Inferior parietal cortex (tissue), 1 donor: Measurements from ENCODE around the gene GP2.
A peak's percentile ranks its signal among the peaks of the same experiment; 100 is the strongest.

Experiments
- DNase-seq: peaks from one replicate; pipeline ENCODE4 v3.0.0-alpha.2; 2016; ENCODE audit errors: extremely low spot score

The GP2 gene

DNA sequence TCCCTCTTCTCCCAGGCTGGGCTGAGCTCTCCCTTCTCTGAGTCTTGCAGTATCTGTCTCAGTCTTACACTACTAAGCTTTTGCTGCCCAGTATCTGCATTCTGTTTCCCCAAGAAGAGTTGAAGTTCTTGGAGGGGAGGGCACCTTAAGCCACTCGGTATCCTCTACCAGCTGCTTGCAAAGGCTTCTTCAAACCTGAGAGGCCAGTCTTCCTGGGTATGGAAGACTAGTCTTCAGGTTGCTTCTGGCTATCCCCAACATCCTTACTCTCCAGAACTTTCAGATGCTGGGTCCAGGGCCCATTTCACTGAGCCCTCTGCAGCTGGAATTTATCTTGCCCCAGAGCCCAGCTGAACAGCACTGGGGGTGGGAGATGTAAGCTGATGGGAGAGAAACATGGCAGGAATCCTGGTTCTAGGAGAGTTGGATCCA, 20.1 kb downstream of the GP2 start:
- no peak for DNase-seq

DNA sequence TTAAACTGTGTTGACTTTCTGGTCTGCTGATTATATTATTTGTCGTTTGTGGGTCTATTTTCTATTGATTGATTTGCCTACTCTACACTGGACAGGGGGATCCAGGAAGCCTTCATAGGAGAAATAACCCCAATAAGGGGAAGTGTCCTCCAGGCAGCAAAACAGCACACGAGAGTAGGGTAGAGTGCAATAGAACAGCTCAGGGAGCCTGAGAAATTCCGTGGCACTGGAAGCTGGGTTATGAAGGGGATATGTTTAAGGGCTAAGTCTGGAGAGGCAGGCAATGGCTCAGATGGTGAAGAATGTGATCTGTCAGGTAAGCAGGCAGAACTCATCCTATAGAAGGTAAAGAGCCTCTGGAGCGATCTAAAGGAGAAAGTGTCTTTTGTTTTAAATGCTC, 20.9 kb downstream of the GP2 start:
- no peak for DNase-seq

DNA sequence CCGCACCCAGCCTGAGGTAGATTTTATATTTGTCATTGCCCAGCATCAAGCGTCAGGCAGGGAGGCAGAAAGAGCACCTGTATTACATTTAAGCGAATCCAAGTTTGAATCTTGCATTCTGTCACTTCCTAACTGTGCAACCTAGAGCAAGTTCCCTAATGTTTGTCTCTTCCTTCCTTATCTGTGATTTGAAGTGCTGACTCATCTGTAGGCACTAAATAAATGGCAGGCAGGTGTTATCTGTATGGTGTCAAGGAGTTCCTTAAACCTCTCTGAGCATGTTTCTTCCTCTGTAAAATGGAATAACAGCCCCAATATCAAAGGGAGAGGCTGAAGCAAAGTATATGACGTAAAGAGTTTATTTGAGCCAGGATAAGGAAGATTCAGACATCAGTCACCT, 24.3 kb downstream of the GP2 start:
- no peak for DNase-seq

DNA sequence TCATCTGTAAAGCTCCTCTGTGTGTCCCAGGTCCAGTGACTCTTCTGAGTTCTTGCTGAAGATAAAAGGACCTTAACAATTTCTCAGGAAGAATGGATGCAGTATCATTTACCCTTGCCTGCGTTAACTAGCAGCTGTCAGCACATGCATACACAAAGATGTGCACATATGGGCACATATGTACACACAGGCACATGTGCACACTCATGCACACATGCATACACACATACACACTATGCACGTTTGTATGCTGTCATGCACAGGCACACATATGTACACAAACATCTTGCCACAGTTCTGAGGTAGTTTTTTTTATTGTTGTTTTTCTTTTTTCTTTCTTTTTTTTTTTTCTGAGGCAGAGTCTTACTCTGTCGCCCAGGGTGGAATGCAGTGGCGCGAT, 24.9 kb downstream of the GP2 start:
- DNase-seq = no peak

DNA sequence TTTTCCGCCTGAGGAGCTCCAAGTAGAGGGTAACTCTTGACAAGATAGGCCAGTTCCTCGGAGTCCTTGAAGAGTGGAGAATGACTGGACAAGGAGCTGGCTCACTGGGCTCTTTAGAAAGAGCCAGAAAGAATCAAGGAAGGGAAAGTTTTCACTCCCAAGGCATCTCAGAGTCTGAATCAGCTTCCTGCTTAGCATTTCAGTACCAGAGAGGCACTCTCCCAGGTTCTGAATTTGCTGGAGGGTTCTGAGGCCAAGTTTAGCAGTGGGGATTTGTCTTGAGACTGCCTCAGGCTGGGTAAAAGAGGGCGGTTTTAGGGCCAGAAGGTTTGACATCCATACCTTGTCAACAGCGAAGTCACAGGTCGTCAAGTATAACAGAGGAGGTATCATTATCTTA, 25.5 kb downstream of the GP2 start:
- no peak for DNase-seq

DNA sequence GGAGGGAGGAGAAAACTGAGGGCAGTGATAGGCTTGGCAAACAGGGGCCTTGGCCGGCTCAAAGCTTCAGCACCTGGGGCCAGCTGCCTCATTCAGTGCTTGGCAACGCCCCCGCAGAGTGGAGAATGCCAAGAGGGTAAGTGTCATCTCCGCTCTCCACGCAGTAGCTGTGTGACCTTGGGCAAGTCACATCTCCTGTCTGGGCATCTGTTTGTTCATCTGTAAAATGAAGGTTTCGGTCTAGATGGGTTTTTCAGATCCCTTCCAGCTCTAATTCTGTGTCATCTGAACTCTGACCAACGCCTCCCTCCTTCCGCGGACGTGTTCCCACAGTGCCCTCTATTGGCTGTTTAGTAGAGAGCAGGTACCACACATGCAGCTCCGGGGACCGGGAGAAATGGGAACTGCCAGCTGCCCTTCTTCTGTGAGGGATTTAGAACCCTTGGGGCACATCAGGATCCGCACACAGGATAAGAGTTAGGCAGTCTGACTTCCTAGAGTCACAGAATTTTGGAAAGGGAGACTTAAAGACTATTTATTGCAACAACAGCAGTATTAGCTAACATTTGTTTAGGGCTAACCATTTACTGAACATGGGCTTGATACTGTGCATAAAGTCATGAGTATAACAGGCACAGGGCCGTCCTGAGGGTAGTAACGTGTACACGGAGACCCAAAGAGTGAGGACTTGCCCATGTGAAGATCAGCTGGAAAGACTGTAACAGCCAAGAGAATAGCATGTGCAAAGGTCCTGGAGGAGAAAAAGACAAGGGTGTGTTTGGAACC, 26.8 kb downstream of the GP2 start:
- DNase-seq = peak; percentile 66

DNA sequence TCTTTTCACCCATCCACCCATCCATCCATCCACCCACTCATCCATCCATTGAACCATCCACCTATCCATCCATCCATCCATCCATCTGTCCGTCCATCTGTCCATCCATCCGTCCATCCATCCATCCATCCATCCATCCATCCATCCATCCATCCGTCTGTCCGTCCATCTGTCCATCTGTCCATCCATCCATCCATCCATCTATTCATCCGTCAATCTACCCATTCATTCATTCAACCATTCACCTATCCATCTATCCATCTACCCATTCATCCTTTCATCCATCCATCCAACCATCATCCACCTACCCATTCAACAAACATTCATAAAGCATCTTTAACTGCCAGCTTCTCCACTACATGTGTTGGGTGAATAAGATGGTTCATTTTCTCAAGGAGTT, 28.9 kb downstream of the GP2 start:
- DNase-seq = no peak

DNA sequence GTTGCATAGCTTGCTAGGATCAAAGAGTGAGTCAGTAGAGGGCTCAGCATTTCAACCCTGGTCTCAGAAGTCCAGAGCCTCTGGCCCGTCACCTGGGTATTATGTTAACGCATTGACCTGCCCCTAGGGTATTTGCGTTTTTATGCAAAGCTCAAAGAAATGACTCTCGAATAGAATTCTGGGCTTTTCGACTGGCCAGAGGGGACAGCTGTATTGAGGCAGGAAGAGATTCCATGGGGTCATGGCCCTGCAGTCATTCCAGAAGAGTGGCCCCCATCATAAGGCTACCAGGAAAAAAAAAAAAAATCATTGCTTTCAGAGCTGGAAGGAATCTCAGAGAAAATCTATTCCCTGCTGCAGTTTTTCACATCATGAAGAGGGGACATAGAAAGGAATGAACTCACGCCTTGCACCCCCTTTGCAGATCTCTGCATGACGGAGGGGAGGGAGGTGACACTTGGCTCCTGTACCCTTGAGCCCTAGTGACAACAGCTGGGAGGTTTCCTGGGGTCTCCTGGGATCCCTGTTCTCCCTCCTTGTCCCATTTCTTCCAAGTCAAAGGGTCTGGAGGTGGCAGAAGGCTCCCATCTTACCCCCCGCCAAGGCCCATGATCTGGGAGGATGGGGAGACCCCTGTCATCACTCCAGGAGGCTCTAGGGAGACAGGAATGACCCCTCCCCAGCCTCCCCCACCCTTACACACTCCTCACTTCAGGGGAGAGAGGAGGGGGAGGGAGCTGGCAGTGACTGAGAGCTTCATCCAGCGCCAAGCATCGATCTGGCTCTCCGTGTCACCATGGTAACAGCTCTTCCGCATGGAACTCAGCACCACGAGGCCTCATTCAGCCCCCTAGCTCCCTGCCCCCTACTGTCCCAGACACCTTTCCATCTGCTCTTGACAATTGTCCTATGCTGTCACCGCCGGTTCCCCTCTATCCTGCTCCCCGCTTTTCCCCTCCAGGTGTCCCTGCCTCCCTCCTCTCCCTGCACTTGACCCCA, 35.8 kb downstream of the GP2 start:
- DNase-seq = no peak

DNA sequence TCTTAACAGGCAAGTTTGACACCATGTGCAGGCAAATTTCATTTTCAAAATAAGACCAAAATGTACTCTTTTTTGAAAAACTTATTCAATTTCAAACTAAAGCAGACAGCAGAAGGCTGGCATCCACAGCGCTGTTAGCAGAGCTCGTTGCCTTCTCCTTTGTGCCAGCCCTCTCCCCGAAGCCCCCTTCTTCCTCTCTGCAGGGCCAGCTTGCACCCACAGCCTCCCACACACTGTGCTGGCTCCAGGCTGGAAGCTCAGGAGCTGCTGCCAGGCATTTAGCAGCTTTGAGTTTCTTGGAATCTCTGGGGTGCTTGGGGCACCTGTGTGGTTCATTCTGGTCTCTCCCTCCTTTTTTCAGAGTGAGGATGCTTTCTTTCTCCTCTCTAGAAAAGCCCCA, 37.7 kb downstream of the GP2 start:
- no peak for DNase-seq

DNA sequence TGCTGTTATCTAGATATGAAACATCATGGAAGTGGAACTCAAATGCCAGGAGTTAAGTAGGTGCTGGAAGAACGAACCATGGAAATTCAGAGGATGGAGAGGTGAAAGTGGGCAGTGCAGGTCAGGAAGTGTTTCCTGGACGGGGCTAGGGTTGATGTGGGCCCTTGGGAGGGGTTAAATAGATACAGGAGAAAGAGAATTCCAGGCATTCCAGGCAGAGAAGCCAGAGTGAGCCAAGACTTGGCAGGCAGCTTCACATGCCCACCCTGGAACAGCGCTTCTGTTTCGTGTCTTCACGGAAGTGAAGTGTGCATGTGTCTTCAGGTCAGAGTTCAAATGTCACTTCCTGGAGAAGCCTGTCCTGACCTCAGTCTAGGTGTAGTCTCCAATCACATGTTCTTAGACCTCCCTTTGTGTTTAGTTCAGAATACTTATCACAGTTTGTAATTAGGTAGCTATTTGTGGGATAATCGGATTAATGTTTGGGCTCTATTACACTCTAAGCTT, 41.3 kb downstream of the GP2 start:
- no peak for DNase-seq

DNA sequence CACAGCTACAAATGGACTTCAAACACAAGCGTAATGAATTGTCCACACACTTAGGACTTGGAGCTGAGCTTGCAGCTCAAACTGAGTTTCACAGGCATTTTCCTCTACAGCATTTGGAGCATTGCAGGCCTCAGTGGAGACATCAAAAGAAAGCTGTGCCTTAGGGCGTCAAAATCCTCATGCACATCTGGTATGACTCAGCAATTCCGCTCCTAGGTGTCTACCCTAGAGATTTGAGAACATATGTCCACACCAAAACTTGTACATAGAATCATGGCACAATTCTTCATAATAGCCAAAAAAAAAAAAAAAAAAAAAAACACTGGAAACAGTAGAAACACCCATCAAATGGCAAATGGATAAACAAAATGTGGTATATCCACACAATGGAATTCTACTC, 47.1 kb downstream of the GP2 start:
- DNase-seq = no peak

DNA sequence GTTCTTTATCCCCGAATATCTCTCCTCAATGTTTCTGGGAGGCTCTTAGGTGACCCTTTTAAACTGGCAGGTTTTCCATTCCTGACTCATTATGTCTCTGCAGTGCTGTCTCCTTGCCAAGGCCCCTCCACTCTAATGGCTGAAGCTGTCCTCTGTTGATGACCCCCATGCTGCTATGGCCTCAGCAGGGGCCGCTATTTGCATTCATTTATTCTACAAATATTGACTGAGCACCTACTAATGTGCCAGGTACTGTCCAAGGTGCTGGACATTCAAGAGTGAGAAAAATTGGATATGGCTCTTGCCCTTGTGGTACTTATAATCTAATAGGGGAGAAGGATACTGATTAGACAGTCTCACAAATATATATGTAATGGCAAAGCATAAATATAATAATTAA, 55.4 kb downstream of the GP2 start:
- no peak for DNase-seq

DNA sequence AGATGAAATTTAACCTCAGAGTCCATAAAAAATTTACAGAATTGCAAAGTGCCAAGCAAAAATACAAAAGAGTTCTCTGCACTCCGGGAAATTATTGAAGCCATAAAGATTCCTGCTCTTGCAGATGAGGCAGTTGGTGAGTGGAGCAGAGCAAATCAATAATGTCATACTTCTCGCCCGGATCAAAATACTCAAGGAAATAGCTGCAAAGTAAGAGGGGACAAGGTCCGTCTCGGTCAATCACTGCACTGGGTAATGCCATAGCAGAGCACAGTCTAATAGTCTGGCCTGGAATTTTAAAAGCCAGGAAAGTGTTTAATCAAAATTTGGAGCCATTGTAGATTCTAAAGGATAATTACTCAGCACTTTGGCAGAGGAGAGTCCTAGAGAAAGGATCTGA, 58.9 kb downstream of the GP2 start:
- no peak for DNase-seq

DNA sequence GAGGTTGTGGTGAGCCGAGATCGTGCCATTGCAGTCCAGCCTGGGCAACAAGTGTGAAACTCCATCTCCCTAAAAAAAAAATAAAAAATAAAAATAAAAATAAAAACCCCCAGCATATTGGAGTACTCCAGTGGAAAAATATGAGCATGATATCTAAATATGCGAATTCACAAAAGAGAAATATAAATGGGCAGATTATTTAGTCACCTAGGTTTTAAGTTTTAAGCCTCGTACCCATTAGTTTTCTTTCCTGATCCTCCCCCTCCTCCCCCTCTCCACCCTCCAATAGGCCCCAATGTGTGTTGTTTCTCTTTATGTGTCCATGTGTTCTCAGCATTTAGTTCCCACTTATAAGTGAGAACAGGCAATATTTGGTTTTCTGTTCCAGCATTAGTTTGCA, 62.3 kb downstream of the GP2 start:
- DNase-seq = no peak

DNA sequence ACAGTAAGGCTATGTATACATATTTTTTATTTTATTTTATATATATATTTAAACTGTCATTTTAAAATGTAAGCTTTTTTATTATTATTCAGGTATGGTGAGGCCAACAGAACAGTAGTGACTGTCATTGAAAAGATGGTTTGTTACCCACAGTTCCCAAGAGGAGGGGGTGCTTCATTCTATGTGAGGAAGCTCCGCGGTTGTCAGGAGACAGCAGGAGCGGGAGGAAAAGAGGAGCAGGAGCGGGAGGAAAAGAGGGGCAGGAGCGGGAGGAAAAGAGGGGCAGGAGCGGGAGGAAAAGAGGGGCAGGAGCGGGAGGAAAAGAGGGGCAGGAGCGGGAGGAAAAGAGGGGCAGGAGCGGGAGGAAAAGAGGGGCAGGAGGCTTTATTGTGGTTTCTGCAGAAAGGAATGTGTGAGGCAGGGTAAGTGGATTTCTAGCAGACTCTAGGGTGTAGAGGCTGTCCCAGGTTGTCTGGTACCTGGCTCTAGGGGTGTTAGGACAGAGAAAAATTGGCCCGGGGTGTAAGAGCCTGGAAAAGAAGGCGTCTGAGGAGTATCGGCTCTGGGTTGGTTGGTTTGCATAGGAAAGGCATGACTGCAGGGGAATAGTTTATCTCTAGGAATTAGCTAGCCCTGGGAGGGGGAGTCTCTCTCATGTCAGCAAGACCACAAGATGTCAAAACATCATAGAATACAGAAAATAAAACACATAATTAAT, 64.0 kb downstream of the GP2 start:
- no peak for DNase-seq

DNA sequence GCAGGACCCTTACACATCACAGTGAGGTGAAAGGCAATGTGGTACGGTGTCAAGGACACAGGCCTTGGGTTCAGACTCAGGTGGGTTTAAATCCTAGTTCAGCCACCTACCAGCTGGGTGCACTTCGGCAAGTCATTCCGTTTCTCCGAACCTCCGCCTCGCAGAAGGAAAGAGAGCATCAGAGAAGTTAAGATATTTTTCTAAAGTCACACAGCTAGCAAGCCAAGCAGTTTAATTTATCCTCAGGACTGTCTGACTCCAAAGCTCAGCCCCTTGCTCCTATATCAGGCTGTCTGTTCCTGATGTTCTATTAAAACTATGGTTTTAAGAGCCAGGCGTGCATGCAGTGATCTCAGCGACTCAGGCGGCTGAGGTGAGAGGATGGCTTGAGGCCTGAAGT, 65.1 kb downstream of the GP2 start:
- DNase-seq = no peak

DNA sequence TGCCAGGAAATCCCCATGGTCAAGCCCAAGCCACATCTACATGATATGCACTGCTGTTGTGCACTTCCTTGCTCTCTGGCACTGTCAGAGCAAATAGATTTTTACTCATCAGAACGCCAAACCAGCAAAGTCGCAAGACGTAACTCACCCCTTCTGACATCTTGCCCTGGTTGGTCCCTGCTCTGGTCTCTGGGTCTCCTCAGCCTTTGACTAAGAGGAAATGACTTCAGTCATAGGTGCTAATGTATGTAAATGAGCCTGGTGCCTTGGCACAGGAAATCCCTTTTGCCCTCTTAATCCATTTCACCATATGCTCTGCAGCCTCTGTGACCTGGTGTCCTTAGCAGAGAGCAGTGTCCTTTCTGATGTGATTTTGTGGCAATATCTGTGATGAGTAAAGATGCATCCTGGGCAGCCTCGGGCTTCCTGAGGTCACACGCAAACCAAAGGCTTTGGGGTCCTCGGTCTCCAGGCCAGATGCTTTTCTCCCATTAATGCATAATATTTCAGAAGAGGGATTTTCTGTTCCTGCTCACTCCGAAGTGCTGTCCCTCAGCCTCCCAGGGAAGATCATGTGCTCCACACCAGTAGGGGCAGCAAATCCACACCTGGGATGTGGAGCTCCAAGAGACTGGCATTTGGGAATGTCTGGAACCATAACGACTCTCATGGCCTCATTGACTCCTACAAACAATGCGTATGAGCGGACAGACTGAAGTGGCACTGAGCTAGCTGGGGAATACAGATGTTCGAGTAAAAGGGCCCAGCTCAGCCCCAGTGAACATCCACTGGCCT, 66.9 kb downstream of the GP2 start:
- no peak for DNase-seq
